Measurements from ENCODE around the gene TLR2. TPM values are rescaled to one million over a fixed set of nuclear protein-coding genes. Genes with fewer than 3 reads are reported as not detected.

TLR2 gene
- total RNA-seq, 1 donor from 2014 or later = 1.9 TPM

- Mint-ChIP-seq H3K9me3 (ENCODE audit: low read depth) (no peaks in the 10 kb centered on the region), H3K4me3 (ENCODE audit: unreplicated experiment) (no peak overlapping the region), H3K4me1 (ENCODE audit: low read depth) (no peaks in the 10 kb centered on the region), H3K27ac (ENCODE audit: unreplicated experiment) (no peak overlapping the region), H3K36me3 (ENCODE audit: low read depth) (no peaks in the 10 kb centered on the region), H3K27me3 (ENCODE audit: low read depth) (peaks cover 5% of the 10 kb centered on the region)
- no peak for DNase-seq (ENCODE audit: low spot score)
- no peak for TF ChIP-seq CTCF (IDR thresholded peaks at IDR 0.05)
Observed at GRCh38 chr4:153705743-153706468, 21.8 kb downstream of the TLR2 start.

GRCh38 chr4:153706519-153706918, 22.4 kb downstream of the TLR2 start:
- Mint-ChIP-seq H3K36me3 (ENCODE audit: low read depth) (no peaks in the 10 kb centered on the region), H3K9me3 (ENCODE audit: low read depth) (no peaks in the 10 kb centered on the region)

GRCh38 chr4:153710681-153711080, 26.6 kb downstream of the TLR2 start:
- Mint-ChIP-seq H3K9me3 (ENCODE audit: low read depth) (peaks cover 2% of the 10 kb centered on the region), H3K27ac (ENCODE audit: unreplicated experiment) (no peak overlapping the region), H3K36me3 (ENCODE audit: low read depth) (no peaks in the 10 kb centered on the region), H3K4me1 (ENCODE audit: low read depth) (peaks cover 11% of the 10 kb centered on the region), H3K4me3 (ENCODE audit: unreplicated experiment) (no peak overlapping the region), H3K27me3 (ENCODE audit: low read depth) (peaks cover 5% of the 10 kb centered on the region)
- no peak for DNase-seq (ENCODE audit: low spot score)
- TF ChIP-seq CTCF (IDR thresholded peaks at IDR 0.05) = no peak

More at GRCh38 chr4:153706519-153706918, 22.4 kb downstream of the TLR2 start:
- Mint-ChIP-seq H3K27me3 (ENCODE audit: low read depth) (peaks cover 5% of the 10 kb centered on the region), H3K4me3 (ENCODE audit: unreplicated experiment) (no peak overlapping the region), H3K27ac (ENCODE audit: unreplicated experiment) (no peak overlapping the region), H3K4me1 (ENCODE audit: low read depth) (no peaks in the 10 kb centered on the region)
- no peak for DNase-seq (ENCODE audit: low spot score)
- no peak for TF ChIP-seq CTCF (IDR thresholded peaks at IDR 0.05)

GRCh38 chr4:153713866-153714646, 30.0 kb downstream of the TLR2 start:
- DNase-seq (ENCODE audit: low spot score) = no peak
- Mint-ChIP-seq H3K9me3 (ENCODE audit: low read depth) (peaks cover 7% of the 10 kb centered on the region), H3K27ac (ENCODE audit: unreplicated experiment) (no peak overlapping the region), H3K27me3 (ENCODE audit: low read depth) (no peaks in the 10 kb centered on the region), H3K36me3 (ENCODE audit: low read depth) (peaks cover 1% of the 10 kb centered on the region), H3K4me3 (ENCODE audit: unreplicated experiment) (no peak overlapping the region), H3K4me1 (ENCODE audit: low read depth) (peaks cover 11% of the 10 kb centered on the region)
- TF ChIP-seq CTCF (IDR thresholded peaks at IDR 0.05) = no peak

- Mint-ChIP-seq H3K27me3 (ENCODE audit: low read depth) (no peaks in the 10 kb centered on the region), H3K36me3 (ENCODE audit: low read depth) (peaks cover 1% of the 10 kb centered on the region), H3K9me3 (ENCODE audit: low read depth) (peaks cover 7% of the 10 kb centered on the region), H3K4me1 (ENCODE audit: low read depth) (no peaks in the 10 kb centered on the region), H3K4me3 (ENCODE audit: unreplicated experiment) (no peak overlapping the region), H3K27ac (ENCODE audit: unreplicated experiment) (no peak overlapping the region)
- no peak for DNase-seq (ENCODE audit: low spot score)
- no peak for TF ChIP-seq CTCF (IDR thresholded peaks at IDR 0.05)
Observed at GRCh38 chr4:153722036-153722435, 38.0 kb downstream of the TLR2 start.

All from chondrocyte (in vitro differentiated cells).